ENCODE data around the gene IPPK.

Gene IPPK

GRCh38 chr9:92714787-92715487 lies 45.0 kb upstream of the IPPK start:
- no peak for TF ChIP-seq CTCF (IDR thresholded peaks at IDR 0.05)

- no peak for TF ChIP-seq CTCF (IDR thresholded peaks at IDR 0.05)
Measured at GRCh38 chr9:92714016-92714415, 44.1 kb upstream of the IPPK start.

- TF ChIP-seq CTCF (IDR thresholded peaks at IDR 0.05) = no peak
Measured at GRCh38 chr9:92713528-92713927, 43.6 kb upstream of the IPPK start.

GRCh38 chr9:92712767-92713166 lies 42.8 kb upstream of the IPPK start:
- TF ChIP-seq CTCF (IDR thresholded peaks at IDR 0.05) = no peak

GRCh38 chr9:92711844-92712243 lies 41.9 kb upstream of the IPPK start:
- no peak for TF ChIP-seq CTCF (IDR thresholded peaks at IDR 0.05)

GRCh38 chr9:92711146-92711545 lies 41.2 kb upstream of the IPPK start:
- TF ChIP-seq CTCF (IDR thresholded peaks at IDR 0.05) = no peak

- no peak for TF ChIP-seq CTCF (IDR thresholded peaks at IDR 0.05)
Measured at GRCh38 chr9:92710368-92710767, 40.4 kb upstream of the IPPK start.

- no peak for TF ChIP-seq CTCF (IDR thresholded peaks at IDR 0.05)
Measured at GRCh38 chr9:92709954-92710353, 40.0 kb upstream of the IPPK start.
